GM12878 (cell line): Measurements from ENCODE around the gene TMEM88. TPM values are rescaled to one million over a fixed set of nuclear protein-coding genes. Genes with fewer than 3 reads are reported as not detected.

ENCODE experiments used
- BHLHE40 ChIP-seq, 2 experiments: fragments of 450-650 bp in 1 of 2; IDR thresholded peaks; 2 replicates each; pipeline ENCODE4 v1.6.1; 2011 to 2017; ENCODE audit warnings: low read depth in 2 of 2, borderline replicate concordance in 1 of 2, improper control_type of control experiment in 1 of 2, low read length in 1 of 2, mild to moderate bottlenecking in 1 of 2
- CBFB ChIP-seq: IDR thresholded peaks from 2 replicates; pipeline ENCODE4 v1.6.1; 2016; ENCODE audit warnings: antibody characterized with exemption, low read depth
- CHD1 ChIP-seq: IDR thresholded peaks from 2 replicates; pipeline ENCODE4 v1.6.1; 2012; ENCODE audit warnings: low read depth, low read length, improper control_type of control experiment
- CUX1 ChIP-seq: IDR thresholded peaks from 2 replicates; pipeline ENCODE4 v1.6.1; 2012; ENCODE audit warnings: improper control_type of control experiment, low read depth, low read length; ENCODE audit not compliant: insufficient replicate concordance
- DPF2 ChIP-seq: fragments of 450-650 bp; IDR thresholded peaks from 2 replicates; pipeline ENCODE4 v1.6.1; 2017; ENCODE audit warnings: mild to moderate bottlenecking
- IRF3 ChIP-seq: fragments of 450-650 bp; IDR thresholded peaks from 2 replicates; pipeline ENCODE4 v1.6.1; 2014; ENCODE audit warnings: mild to moderate bottlenecking
- IRF5 ChIP-seq: fragments of 450-650 bp; IDR thresholded peaks from 2 replicates; pipeline ENCODE4 v1.6.1; 2017; ENCODE audit warnings: borderline replicate concordance
- NBN ChIP-seq: fragments of 450-650 bp; IDR thresholded peaks from 2 replicates; pipeline ENCODE4 v1.6.1; 2016
- NFYB ChIP-seq: IDR thresholded peaks from 2 replicates; pipeline ENCODE4 v1.6.1; 2011; ENCODE audit warnings: low read depth, mild to moderate bottlenecking, low read length, improper control_type of control experiment, moderate library complexity; ENCODE audit not compliant: insufficient read depth
- POLR2A ChIP-seq: IDR thresholded peaks from 2 replicates; pipeline ENCODE4 v1.6.1; 2011; ENCODE audit warnings: low read depth, mild to moderate bottlenecking, low read length
- POLR2AphosphoS2 ChIP-seq: IDR thresholded peaks from 2 replicates; pipeline ENCODE4 v1.6.1; 2011; ENCODE audit warnings: low read depth, mild to moderate bottlenecking, low read length, improper control_type of control experiment, moderate library complexity
- POU2F2 ChIP-seq: IDR thresholded peaks from 3 replicates; pipeline ENCODE4 v1.6.1; 2011; ENCODE audit warnings: low read depth, mild to moderate bottlenecking, low read length, borderline replicate concordance
- RCOR1 ChIP-seq: conservative IDR thresholded peaks from 2 replicates; pipeline ENCODE4 v1.6.1; 2012; ENCODE audit warnings: low read depth, low read length, improper control_type of control experiment
- RFX5 ChIP-seq: IDR thresholded peaks from 2 replicates; pipeline ENCODE4 v1.6.1; 2011; ENCODE audit warnings: low read depth, low read length, improper control_type of control experiment
- SMAD5 ChIP-seq: IDR thresholded peaks from 2 replicates; pipeline ENCODE4 v1.6.1; 2016; ENCODE audit warnings: antibody characterized with exemption, low read depth
- SPI1 ChIP-seq: IDR thresholded peaks from 2 replicates; pipeline ENCODE4 v1.6.1; 2011; ENCODE audit warnings: low read depth, mild to moderate bottlenecking, low read length, moderate library complexity, borderline replicate concordance; ENCODE audit not compliant: insufficient read depth
- USF1 ChIP-seq: IDR thresholded peaks from 2 replicates; pipeline ENCODE4 v1.6.1; 2011; ENCODE audit warnings: borderline replicate concordance, low read depth, mild to moderate bottlenecking, moderate library complexity, mixed read lengths, low read length; ENCODE audit not compliant: insufficient read depth; ENCODE audit errors: extremely low read length
- ZBED1 ChIP-seq: IDR thresholded peaks from 2 replicates; pipeline ENCODE4 v1.6.1; 2016; ENCODE audit warnings: borderline replicate concordance
- ZBTB33 ChIP-seq: fragments of 450-650 bp; IDR thresholded peaks from 2 replicates; pipeline ENCODE4 v1.6.1; 2017; ENCODE audit warnings: mild to moderate bottlenecking
- polyA plus RNA-seq, 11 experiments: library from polyadenylated mRNA; depleted of rRNA in 4 of 11; unstranded in 6 of 11; stranded (reverse) in 5 of 11; fragments of >200 nt; fragmentation: Nextera tagmentation in 4 of 11; fragmentation: Illumina TruSeq in 1 of 11; extraction: Ambion mirVana in 4 of 11; extraction: Trizol in 1 of 11; gene quantifications; 1 replicate in 1 of 11; 2 replicates in 10 of 11; pipeline versions ENCODE4 v1.2.1 to v1.2.3, GENCODE V29; 2011 to 2016; ENCODE audit warnings: inconsistent platforms in 2 of 11, missing spikeins in 2 of 11, low read depth in 1 of 11
- total RNA-seq, 4 experiments: library from RNA; depleted of rRNA in 3 of 4; stranded (reverse); fragments of >200 nt in 3 of 4; fragmentation: Illumina TruSeq in 1 of 4; extraction: Trizol in 1 of 4; gene quantifications; 2 replicates each; pipeline versions ENCODE4 v1.2.1 to v1.2.3, GENCODE V29; 2013 to 2021

The TMEM88 gene
- total and polyA plus RNA-seq, 10 of the 15 experiments (the other 5 are each of a cell fraction or from before 2014, with no cell fraction given), result 0.21 to 2.2 (median 0.62) TPM; not detected in 5

GRCh38 chr17:7880076-7880868 is 25.4 kb downstream of the TMEM88 start (continued):
- TF ChIP-seq ZBTB33 (no peak), BHLHE40 (IDR thresholded peaks at IDR 0.05; ENCODE audit: borderline replicate concordance in 1 of 2, low read depth in 2 of 2, low read length in 1 of 2) (no peak), SPI1 (peak; percentile 56; the same call in 1 of the 2 replicates), RCOR1 (no peak), RFX5 (no peak), IRF3 (no peak), SMAD5 (no peak), DPF2 (no peak), IRF5 (no peak), NBN (peak; percentile 83), CHD1 (no peak), ZBED1 (no peak), CUX1 (no peak), POU2F2 (no peak), USF1 (no peak), NFYB (no peak), CBFB (no peak), POLR2A (no peak), POLR2AphosphoS2 (no peak)
